ENCODE results near the gene INPP5D. TPM values are rescaled to one million over a fixed set of nuclear protein-coding genes. Genes with fewer than 3 reads are reported as not detected.

Gene INPP5D
- total and polyA plus RNA-seq, 7 donors, result 1.2 to 4.2 (median 2.8) TPM

- ATAC-seq (no peak), DNase-seq (no peak)
- H3K27ac ChIP-seq, result no peak overlapping the region
- H3K4me1 ChIP-seq, result no peaks in the 10 kb centered on the region
- no peaks in the 10 kb centered on the region for H3K27me3 ChIP-seq (ENCODE audit: insufficient read depth in 3 of 3, low read length in 2 of 3)
- 70 to 88% (median 75%) methylated on average over 8 of the region's 8 CpGs for WGBS, 3 donors
- H3K4me3 ChIP-seq, result no peak overlapping the region
- intact Hi-C loops (cut with DNase I), result no loop called here
- TF ChIP-seq CTCF (IDR thresholded peaks at IDR 0.05), result no peak
- H3K36me3 ChIP-seq (ENCODE audit: insufficient read depth in 1 of 2, low read depth in 1 of 2), result no peaks in the 10 kb centered on the region
- H3K9me3 ChIP-seq, result no peaks in the 10 kb centered on the region
These were observed 20.8 kb upstream of the INPP5D start for GRCh38 chr2:233039212-233039845.

- WGBS, 3 donors, result 87 to 94% (median 90%) methylated on average over 10 of the region's 10 CpGs
- intact Hi-C loops (cut with DNase I), result loop anchor here in 1 of 2 donors (10.0 kb wide), 1 partner anchor 155 kb away; no protein-coding TSS in a partner anchor
These were observed 20.2 kb upstream of the INPP5D start for GRCh38 chr2:233039846-233040530.

DNA sequence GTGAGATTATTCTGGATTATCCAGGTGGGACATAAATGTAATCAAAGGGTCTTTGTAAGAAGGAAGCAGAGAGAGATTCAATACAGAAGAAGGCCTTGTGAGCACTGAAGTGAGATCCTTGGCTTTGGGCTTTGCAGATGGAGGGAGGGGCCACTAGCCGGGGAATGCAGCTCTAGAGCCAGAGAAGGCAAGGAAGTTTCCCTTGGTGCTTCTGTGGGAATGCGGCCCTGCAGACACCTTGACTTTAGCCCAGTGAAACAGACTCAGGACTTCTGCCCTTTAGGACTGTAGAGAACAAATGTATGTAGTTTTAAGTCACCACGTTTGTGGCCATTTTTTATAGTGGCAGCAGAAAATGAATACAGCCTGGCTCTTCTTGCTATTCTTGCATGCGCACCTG lies 19.6 kb upstream of the INPP5D start:
- intact Hi-C loops (cut with DNase I), result loop anchor here in 1 of 2 donors (10.0 kb wide), 1 partner anchor 156 kb away; no protein-coding TSS in a partner anchor
- Histone ChIP-seq H3K27me3 (ENCODE audit: insufficient read depth in 3 of 3, low read length in 2 of 3) (no peaks in the 10 kb centered on the region), H3K9me3 (no peaks in the 10 kb centered on the region), H3K36me3 (ENCODE audit: insufficient read depth in 1 of 2, low read depth in 1 of 2) (no peaks in the 10 kb centered on the region), H3K4me3 (no peak overlapping the region), H3K27ac (no peak overlapping the region), H3K4me1 (no peaks in the 10 kb centered on the region)
- no peak for TF ChIP-seq CTCF (IDR thresholded peaks at IDR 0.05)
- DNase-seq (no peak), ATAC-seq (no peak)
- 81 to 87% (median 81%) methylated on average over 4 of the region's 4 CpGs for WGBS, 3 donors

More at GRCh38 chr2:233039846-233040530, 20.2 kb upstream of the INPP5D start:
- Histone ChIP-seq H3K9me3 (no peaks in the 10 kb centered on the region), H3K4me3 (no peak overlapping the region), H3K27me3 (ENCODE audit: insufficient read depth in 3 of 3, low read length in 2 of 3) (no peaks in the 10 kb centered on the region), H3K4me1 (no peaks in the 10 kb centered on the region), H3K27ac (no peak overlapping the region), H3K36me3 (ENCODE audit: insufficient read depth in 1 of 2, low read depth in 1 of 2) (no peaks in the 10 kb centered on the region)
- ATAC-seq (no peak), DNase-seq (no peak)
- no peak for TF ChIP-seq CTCF (IDR thresholded peaks at IDR 0.05)

GRCh38 chr2:233041722-233042323 lies 18.3 kb upstream of the INPP5D start:
- H3K27me3 ChIP-seq (ENCODE audit: insufficient read depth in 3 of 3, low read length in 2 of 3), result no peaks in the 10 kb centered on the region
- intact Hi-C loops (cut with DNase I), result loop anchor here in 1 of 2 donors (10.0 kb wide), 1 partner anchor 157 kb away; no protein-coding TSS in a partner anchor
- no peak for TF ChIP-seq CTCF (IDR thresholded peaks at IDR 0.05)
- H3K4me1 ChIP-seq, result no peaks in the 10 kb centered on the region
- DNase-seq, result no peak
- no peaks in the 10 kb centered on the region for H3K36me3 ChIP-seq (ENCODE audit: insufficient read depth in 1 of 2, low read depth in 1 of 2)
- no peaks in the 10 kb centered on the region for H3K9me3 ChIP-seq
- ATAC-seq, result no peak
- H3K4me3 ChIP-seq, result no peak overlapping the region
- 78 to 81% (median 78%) methylated on average over 10 of the region's 10 CpGs for WGBS, 3 donors
- no peak overlapping the region for H3K27ac ChIP-seq
